Measurements from ENCODE around the gene DPAGT1. TPM values are rescaled to one million over a fixed set of nuclear protein-coding genes. Genes with fewer than 3 reads are reported as not detected.
A peak's percentile ranks its signal among the peaks of the same experiment; 100 is the strongest.

DPAGT1 gene
- polyA plus RNA-seq, 1 donor: 28.9 TPM

DNA sequence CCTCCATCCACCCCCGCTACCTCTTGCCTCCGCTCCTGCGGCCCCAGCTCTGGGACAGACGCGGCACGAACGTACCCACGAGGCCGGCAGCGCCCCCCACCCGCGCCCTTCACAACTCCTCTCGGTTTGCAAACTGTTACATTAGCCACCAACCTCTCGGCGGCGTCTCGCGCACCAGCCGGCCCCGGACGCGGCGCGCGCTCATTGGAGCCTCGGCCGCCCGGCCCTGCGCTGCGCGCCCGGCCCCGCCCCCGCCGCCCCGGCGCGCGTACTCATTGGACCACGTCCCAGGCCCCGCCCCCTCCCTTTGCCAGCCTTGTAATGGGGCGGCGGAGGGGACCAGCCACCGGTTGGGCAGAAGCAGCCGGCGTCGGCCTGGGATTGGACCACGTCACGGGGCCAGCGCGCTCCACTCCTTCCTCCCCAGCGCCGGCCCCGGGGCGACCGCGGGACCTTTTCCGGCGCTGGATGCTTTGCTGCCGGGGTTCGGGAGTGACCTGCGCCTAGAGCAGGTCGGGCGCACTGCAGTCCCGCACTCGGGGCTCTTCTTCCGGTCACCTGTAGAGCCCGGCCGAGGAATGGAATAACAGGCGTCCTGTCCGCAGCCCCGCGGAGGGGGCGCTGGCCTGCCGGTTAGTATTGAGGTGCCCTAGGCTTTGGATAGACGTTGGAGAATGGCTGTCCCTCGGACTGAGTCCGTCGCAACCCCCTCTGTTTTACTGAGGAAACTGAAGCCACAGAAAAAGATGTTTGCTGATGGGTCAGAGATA lies 44.5 kb downstream of the DPAGT1 start, which contains the start of gene HYOU1:
Gene HYOU1, minus strand, starts transcription at position 206 of the 770 bp plus-strand sequence. CDS start 1,045 bp downstream, outside the sequence.
- peak; percentile 96 for DNase-seq

DNA sequence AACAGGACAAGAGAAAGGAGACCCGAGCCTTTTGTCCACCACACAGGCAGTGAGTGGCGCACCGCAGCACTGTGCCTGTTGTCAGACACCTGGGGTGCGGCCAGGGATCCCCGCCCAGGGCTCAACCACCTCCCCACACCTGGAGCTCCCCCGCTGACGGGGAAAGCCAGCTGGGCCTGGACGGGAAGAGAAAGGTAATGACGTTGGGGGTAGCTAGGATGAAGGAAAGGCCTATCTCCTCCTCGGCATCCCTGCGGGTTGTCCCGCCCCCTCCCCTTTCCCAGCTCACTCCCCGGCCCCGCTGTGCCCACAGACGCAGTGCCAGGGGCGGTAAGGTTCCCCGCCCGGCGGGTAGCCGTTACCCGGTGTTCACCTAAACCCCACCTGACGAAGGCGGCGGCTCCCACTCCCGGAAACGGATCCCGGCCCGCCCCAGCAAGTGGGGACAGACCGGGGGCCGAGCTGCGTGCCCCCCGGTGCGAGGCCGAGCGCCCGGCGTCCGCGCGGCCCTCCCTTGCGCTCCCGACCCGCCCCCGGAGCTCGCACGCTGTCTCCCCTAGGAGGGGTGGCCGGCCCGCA lies 45.1 kb downstream of the DPAGT1 start:
- no peak for DNase-seq

- DNase-seq: no peak
Observed at GRCh38 chr11:119055901-119056300, 45.8 kb downstream of the DPAGT1 start.

DNA sequence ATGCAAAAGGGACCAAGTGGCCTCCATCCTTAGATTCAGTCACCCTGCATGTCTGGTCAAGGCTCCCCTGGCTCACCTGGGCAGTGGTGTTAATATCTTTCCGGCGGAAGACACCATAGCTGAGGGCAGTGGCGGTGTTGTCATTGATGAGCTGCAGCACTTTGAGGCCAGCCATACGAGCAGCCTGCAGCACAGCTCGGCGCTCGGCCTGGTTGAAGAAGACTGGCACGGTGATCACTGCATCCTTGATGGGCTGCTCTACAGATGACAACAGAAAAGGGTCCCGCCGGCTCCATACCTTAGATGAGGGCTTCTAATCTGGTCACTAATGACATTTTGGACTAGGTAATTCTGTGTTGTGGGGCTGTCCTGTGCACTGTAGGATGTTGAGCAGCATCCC lies 47.2 kb downstream of the DPAGT1 start:
- DNase-seq: no peak

- no peak for DNase-seq
Observed at GRCh38 chr11:119052163-119052814, 49.4 kb downstream of the DPAGT1 start.

DNA sequence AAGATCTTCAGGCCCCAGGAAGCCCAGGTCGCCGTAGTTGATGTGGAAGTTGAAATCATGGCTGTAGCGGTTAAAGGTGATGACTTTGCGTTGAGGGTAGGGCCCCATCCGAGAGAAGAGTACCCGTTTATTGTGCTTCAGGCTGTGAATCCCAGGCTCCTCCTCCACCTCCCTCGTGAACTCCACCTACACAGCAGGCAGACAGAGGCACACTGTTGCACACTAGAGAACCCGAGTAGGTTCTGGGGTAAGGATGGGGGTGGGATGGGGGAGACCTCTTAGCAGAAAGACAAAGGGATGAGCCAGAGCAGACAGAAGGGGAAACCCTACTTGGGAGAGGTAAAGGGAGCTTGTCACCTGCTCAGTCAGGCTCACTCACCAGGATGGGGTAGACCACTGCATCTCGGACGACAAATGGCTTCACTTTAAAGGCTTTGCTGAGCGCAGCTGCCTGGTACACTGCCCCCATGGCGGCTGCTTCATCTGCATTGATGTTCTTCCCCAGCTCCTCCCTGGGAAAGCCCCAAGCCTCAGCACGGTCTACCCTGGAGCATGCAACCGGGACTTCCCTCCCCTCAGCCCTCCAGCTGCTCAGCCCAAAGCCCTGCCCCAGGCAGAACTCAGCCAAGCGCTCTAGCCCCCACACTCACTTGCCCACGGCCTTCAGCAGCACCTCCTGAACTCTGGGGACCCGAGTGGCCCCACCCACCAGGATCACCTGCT lies 50.1 kb downstream of the DPAGT1 start:
- no peak for DNase-seq

DNA sequence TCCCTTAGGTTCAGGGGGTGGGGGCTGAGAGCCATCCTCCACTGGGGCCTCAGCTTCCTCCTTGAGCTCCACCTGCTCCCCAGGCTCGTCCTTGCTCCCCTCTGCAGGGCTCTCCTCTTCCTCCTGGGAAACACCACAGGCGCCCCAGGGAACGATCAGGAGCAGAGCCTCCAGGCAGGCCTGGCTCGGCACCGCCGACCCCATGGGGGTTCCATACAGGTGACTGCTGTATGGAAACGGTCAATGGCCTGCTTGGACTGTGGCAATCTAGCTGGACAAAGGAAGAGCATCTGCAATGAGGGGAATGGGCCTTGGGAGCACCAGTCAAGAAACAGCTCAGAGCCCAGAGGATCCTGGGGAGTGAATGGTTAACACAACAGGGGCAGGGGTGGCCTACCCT lies 52.6 kb downstream of the DPAGT1 start:
- no peak for DNase-seq

- DNase-seq: no peak
Observed at GRCh38 chr11:119048644-119049043, 53.0 kb downstream of the DPAGT1 start.

DNA sequence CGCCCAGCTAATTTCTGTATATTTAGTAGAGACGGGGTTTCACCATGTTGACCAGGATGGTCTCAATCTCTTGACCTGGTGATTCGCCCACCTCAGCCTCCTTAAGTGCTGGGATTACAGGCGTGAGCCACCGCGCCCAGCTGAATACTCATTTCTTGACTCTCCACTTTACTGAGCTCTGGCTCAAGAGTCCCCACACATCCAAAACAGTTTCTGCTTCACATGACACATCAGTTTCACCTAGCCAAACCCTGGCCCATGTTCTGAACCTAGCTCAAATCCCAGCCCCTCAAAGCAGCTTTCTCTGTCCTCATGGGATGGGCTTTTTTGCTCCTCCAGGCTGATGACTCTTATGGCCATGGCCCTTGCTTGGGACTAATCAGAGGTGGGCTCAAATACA lies 54.4 kb downstream of the DPAGT1 start:
- DNase-seq: no peak

Other genes starting within 250 kb of the DPAGT1 start
- gene CXCR5, start 218.0 kb downstream of the DPAGT1 start, polyA plus RNA-seq (ENCODE audit: insufficient read length): not detected
- gene BCL9L, start 175.9 kb downstream of the DPAGT1 start, polyA plus RNA-seq (ENCODE audit: insufficient read length): 110 TPM
- gene UPK2, start 145.6 kb downstream of the DPAGT1 start, polyA plus RNA-seq (ENCODE audit: insufficient read length): 1.2 TPM
- gene FOXR1, start 130.1 kb downstream of the DPAGT1 start, polyA plus RNA-seq (ENCODE audit: insufficient read length): not detected
- gene CENATAC, start 103.7 kb downstream of the DPAGT1 start, polyA plus RNA-seq (ENCODE audit: insufficient read length): 21.5 TPM
- 1,495 TPM for gene RPS25, start 83.5 kb downstream of the DPAGT1 start, polyA plus RNA-seq (ENCODE audit: insufficient read length)
- gene TRAPPC4, start 83.1 kb downstream of the DPAGT1 start, polyA plus RNA-seq (ENCODE audit: insufficient read length): 36.3 TPM
- gene SLC37A4, start 71.0 kb downstream of the DPAGT1 start, polyA plus RNA-seq (ENCODE audit: insufficient read length): 10.2 TPM
- gene HYOU1, start 44.6 kb downstream of the DPAGT1 start, polyA plus RNA-seq (ENCODE audit: insufficient read length): 37.2 TPM
- 29.4 TPM for gene VPS11, start 34.0 kb downstream of the DPAGT1 start, polyA plus RNA-seq (ENCODE audit: insufficient read length)
- gene HMBS, start 17.0 kb downstream of the DPAGT1 start, polyA plus RNA-seq (ENCODE audit: insufficient read length): 19.7 TPM
- gene C2CD2L, start 5.5 kb upstream of the DPAGT1 start, polyA plus RNA-seq (ENCODE audit: insufficient read length): 8.0 TPM
- 21.8 TPM for gene HINFP, start 19.7 kb upstream of the DPAGT1 start, polyA plus RNA-seq (ENCODE audit: insufficient read length)
- 0.34 TPM for gene ABCG4, start 47.2 kb upstream of the DPAGT1 start, polyA plus RNA-seq (ENCODE audit: insufficient read length)
- 14.6 TPM for gene NLRX1, start 66.9 kb upstream of the DPAGT1 start, polyA plus RNA-seq (ENCODE audit: insufficient read length)
- gene NHERF4, start 83.6 kb upstream of the DPAGT1 start, polyA plus RNA-seq (ENCODE audit: insufficient read length): not detected
- 13.4 TPM for gene CBL, start 104.5 kb upstream of the DPAGT1 start, polyA plus RNA-seq (ENCODE audit: insufficient read length)
- 220 TPM for gene MCAM, start 215.3 kb upstream of the DPAGT1 start, polyA plus RNA-seq (ENCODE audit: insufficient read length)
- gene RNF26, start 232.7 kb upstream of the DPAGT1 start, polyA plus RNA-seq (ENCODE audit: insufficient read length): 16.2 TPM
- 27.6 TPM for gene C1QTNF5, start 239.0 kb upstream of the DPAGT1 start, polyA plus RNA-seq (ENCODE audit: insufficient read length)
- not detected for gene MFRP, start 244.9 kb upstream of the DPAGT1 start, polyA plus RNA-seq (ENCODE audit: insufficient read length)